ENCODE data around the gene CAPN14.
"Not testable (repeated sequence)": the region's sequence is repeated elsewhere in the genome, so short reads cannot be mapped to it uniquely, and the experiment has no call there.

Gene CAPN14

GRCh38 chr2:31205186-31205585, 12.1 kb downstream of the CAPN14 start:
- in situ Hi-C loops (cut with MboI; ENCODE audit: low pct_unique_long_range_greater_than_20kb, low sequenced_read_pairs): no loop called here
- DNase-seq: no peak

DNA sequence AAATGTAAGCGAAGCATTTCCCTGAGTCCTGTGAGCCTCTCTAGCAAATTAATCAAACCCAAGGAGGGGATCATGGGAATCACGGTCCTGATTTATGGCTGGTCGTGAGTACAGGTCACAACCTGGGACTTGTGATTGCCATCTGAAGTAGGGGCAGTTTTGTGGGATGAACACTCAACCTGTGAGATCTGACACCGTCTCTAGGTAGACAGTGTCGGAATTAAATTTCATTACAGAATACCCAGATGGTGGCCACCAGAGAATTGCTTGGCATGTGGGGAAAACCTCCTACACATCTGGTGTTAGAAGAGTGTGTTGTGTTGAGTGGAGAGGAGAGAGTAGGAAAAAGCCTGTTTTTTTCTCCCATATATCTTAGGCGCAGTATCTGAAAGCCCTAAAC, 12.5 kb downstream of the CAPN14 start:
- DNase-seq: no peak
- in situ Hi-C loops (cut with MboI; ENCODE audit: low pct_unique_long_range_greater_than_20kb, low sequenced_read_pairs): no loop called here

DNA sequence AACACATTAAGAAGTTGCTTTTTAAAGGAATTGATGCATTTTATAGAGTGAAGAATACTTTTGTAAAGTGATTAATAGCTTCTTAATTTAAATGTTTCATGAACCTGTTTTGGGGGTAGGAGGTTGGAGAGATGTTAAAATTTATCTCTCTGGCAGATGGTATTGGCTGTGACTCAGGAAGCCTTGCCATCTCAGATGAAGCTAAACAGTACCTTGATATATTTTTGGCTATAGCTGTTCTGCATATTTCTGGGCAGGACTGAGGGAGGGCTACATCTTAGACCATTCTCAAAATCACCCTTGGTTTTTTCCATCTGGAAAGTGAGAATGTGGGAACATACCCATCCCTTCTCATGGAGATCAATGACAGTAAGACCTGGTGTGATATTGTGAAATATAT, 13.4 kb downstream of the CAPN14 start:
- in situ Hi-C loops (cut with MboI; ENCODE audit: low pct_unique_long_range_greater_than_20kb, low sequenced_read_pairs): no loop called here
- DNase-seq: no peak

- in situ Hi-C loops (cut with MboI; ENCODE audit: low pct_unique_long_range_greater_than_20kb, low sequenced_read_pairs): no loop called here
- no peak for DNase-seq
Observed at GRCh38 chr2:31202833-31203232, 14.5 kb downstream of the CAPN14 start.

- no peak for DNase-seq
- in situ Hi-C loops (cut with MboI; ENCODE audit: low pct_unique_long_range_greater_than_20kb, low sequenced_read_pairs): no loop called here
Observed at GRCh38 chr2:31202041-31202440, 15.3 kb downstream of the CAPN14 start.

- no peak for DNase-seq
- in situ Hi-C loops (cut with MboI; ENCODE audit: low pct_unique_long_range_greater_than_20kb, low sequenced_read_pairs): no loop called here
Observed at GRCh38 chr2:31200972-31201371, 16.3 kb downstream of the CAPN14 start.

- no peak for DNase-seq
- in situ Hi-C loops (cut with MboI; ENCODE audit: low pct_unique_long_range_greater_than_20kb, low sequenced_read_pairs): no loop called here
Observed at GRCh38 chr2:31199206-31199605, 18.1 kb downstream of the CAPN14 start.

- DNase-seq: no peak
- in situ Hi-C loops (cut with MboI; ENCODE audit: low pct_unique_long_range_greater_than_20kb, low sequenced_read_pairs): no loop called here
Observed at GRCh38 chr2:31197669-31198068, 19.6 kb downstream of the CAPN14 start.

- in situ Hi-C loops (cut with MboI; ENCODE audit: low pct_unique_long_range_greater_than_20kb, low sequenced_read_pairs): no loop called here
- no peak for DNase-seq
Observed at GRCh38 chr2:31197166-31197565, 20.1 kb downstream of the CAPN14 start.

- no peak for DNase-seq
- in situ Hi-C loops (cut with MboI; ENCODE audit: low pct_unique_long_range_greater_than_20kb, low sequenced_read_pairs): no loop called here
Observed at GRCh38 chr2:31196622-31197021, 20.7 kb downstream of the CAPN14 start.

GRCh38 chr2:31193806-31194205, 23.5 kb downstream of the CAPN14 start:
- no peak for DNase-seq
- in situ Hi-C loops (cut with MboI; ENCODE audit: low pct_unique_long_range_greater_than_20kb, low sequenced_read_pairs): no loop called here

GRCh38 chr2:31192851-31193392, 24.4 kb downstream of the CAPN14 start:
- no peak for DNase-seq
- in situ Hi-C loops (cut with MboI; ENCODE audit: low pct_unique_long_range_greater_than_20kb, low sequenced_read_pairs): no loop called here

- in situ Hi-C loops (cut with MboI; ENCODE audit: low pct_unique_long_range_greater_than_20kb, low sequenced_read_pairs): no loop called here
- no peak for DNase-seq
Observed at GRCh38 chr2:31192396-31192795, 24.9 kb downstream of the CAPN14 start.

- DNase-seq: no peak
- in situ Hi-C loops (cut with MboI; ENCODE audit: low pct_unique_long_range_greater_than_20kb, low sequenced_read_pairs): no loop called here
Observed at GRCh38 chr2:31191931-31192330, 25.4 kb downstream of the CAPN14 start.

DNA sequence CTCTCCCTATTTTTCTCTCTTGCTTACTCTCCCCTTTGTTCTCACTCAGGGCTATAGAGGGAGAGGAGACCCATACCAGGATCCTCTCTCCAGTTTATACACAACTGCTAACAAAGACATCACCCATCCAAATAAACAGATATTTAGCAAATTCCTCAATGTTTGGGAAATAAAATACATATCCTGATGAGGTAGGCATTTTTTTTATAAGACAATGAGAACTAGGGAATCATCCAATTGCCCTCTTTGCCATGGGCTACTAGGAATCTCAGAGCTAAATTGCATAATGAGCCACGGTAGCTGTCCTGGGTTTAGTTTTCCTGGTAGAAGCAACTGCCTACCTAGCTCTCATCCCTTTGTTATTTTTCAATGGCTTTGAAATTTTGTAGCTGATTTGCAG, 27.1 kb downstream of the CAPN14 start:
- no peak for DNase-seq
- in situ Hi-C loops (cut with MboI; ENCODE audit: low pct_unique_long_range_greater_than_20kb, low sequenced_read_pairs): no loop called here

DNA sequence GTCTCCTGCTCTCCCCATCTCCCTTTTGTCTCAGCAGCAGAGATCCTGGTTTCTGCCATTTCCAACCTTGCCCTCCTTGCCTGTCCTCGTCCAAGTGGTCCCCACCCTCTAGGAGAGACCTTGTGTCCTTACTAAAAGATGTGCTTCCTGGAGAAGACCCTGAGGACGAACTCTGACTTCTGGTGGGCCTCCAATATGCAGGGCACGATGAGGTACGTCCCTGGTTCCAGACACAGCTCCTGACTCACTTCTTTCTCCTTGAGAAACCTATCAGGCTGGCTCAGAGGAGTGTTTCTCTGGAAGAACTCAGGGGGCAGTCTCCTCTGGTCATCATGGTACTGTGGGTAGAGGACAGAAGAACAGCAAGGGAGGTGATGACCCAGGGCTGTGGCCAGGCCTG, 28.2 kb downstream of the CAPN14 start:
- no peak for DNase-seq
- in situ Hi-C loops (cut with MboI; ENCODE audit: low pct_unique_long_range_greater_than_20kb, low sequenced_read_pairs): no loop called here

- in situ Hi-C loops (cut with MboI; ENCODE audit: low pct_unique_long_range_greater_than_20kb, low sequenced_read_pairs): no loop called here
- no peak for DNase-seq
Observed at GRCh38 chr2:31188131-31188530, 29.2 kb downstream of the CAPN14 start.

GRCh38 chr2:31187166-31187565, 30.1 kb downstream of the CAPN14 start:
- in situ Hi-C loops (cut with MboI; ENCODE audit: low pct_unique_long_range_greater_than_20kb, low sequenced_read_pairs): no loop called here
- no peak for DNase-seq

DNA sequence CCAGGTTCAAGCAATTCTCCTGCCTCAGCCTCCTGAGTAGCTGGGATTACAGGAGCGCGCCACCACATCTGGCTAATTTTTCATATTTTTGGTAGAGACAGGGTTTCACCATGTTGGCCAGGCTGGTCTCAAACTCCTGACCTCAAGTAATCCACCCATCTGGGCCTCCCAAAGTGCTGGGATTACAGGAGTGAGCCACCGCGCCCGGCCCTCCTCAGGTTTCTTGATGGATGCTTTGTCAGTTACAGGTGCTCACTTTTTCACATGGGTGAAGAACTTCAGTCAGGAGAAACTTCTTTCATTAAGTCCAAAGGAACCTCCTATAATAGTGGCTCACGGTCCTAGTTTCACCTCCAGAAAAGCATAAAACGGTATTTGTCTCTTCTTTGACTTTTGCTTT, 33.3 kb downstream of the CAPN14 start:
- DNase-seq; in situ Hi-C loops (cut with MboI; ENCODE audit: low pct_unique_long_range_greater_than_20kb, low sequenced_read_pairs): not testable (repeated sequence)

DNA sequence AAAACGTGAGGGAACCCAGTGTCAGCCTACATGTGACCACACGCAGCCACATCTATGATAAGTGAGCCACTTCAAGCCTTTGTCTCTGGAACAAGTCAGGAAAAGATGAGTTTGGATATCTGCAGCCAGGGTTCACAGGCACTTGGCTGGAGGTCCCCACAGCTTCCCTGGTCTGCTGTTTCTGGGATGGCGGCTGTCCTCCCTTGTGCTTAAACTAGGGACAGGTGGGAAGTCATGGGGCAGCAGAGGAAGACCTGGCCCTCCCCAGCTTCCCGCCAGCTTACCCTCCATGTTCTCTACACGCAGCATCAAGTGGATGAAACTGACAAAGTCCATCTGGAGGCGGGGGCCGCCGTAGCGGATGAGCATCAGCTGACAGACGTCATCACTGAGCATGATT, 40.6 kb downstream of the CAPN14 start:
- in situ Hi-C loops (cut with MboI; ENCODE audit: low pct_unique_long_range_greater_than_20kb, low sequenced_read_pairs): loop anchor here (10.0 kb wide), 1 partner anchor 158 kb away; no protein-coding TSS in a partner anchor

GRCh38 chr2:31171142-31171541, 46.2 kb downstream of the CAPN14 start:
- no peak for DNase-seq
- in situ Hi-C loops (cut with MboI; ENCODE audit: low pct_unique_long_range_greater_than_20kb, low sequenced_read_pairs): loop anchor here (10.0 to 25.0 kb wide), 2 partner anchors 164 to 984 kb away; no protein-coding TSS in a partner anchor

More for the DNA sequence above, 40.6 kb downstream of the CAPN14 start:
- no peak for DNase-seq

Measured in KBM-7 (cell line).